ENCODE data around the gene RUNX2.

Gene RUNX2

DNA sequence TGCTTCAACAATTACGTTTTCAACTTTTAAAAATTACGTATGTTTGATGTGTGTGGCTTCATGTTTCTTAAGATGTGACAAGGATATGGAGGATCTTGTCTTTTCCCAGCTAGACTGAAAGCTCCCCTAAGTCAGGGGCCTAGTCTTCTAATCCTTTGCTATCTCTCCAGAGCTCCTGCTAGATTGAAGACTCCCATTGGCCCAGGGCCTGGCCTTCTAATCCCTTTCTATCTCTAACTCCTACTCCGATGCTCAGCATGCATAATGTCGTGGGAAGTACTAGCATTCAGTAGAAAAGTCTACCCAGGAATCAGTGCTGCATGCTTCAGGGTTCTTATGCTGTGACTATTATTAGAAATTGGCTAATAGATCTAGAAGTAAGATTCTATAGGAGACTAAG, 194.4 kb downstream of the RUNX2 start:
- no peak for TF ChIP-seq CTCF (IDR thresholded peaks at IDR 0.05; ENCODE audit: low read depth, low read length)
- DNase-seq (ENCODE audit: extremely low read depth, low read depth), result no peak

GRCh38 chr6:45527210-45527609, 199.1 kb downstream of the RUNX2 start:
- no peak for TF ChIP-seq CTCF (IDR thresholded peaks at IDR 0.05; ENCODE audit: low read depth, low read length)
- no peak for DNase-seq (ENCODE audit: extremely low read depth, low read depth)

DNA sequence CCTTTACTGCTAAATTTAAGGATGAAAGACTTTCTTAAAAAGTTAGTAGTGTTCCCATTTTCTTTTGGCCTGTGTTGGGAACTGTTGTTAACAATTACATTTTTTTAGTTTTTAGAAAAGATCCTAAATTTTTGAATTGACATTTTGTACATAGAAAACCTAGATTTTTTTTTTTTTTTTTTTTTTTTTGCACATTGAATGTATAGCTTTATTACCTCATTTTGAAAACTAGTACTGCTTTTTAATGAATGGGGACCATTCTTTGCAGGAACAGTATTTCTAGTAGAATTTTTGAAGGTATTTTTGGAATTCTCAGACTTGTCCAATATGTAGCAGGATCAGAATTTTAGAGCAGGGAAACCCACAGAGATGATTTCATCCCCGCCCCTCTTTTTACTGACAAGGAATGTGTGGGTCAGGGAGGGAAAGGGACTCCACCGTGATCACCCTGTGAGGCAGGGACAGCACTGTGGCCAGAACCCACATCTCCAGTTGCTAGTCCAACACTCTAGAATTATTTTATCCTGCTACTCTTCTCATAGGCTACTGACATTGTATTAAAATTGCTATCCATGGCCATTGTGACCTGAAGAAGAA, 204.0 kb downstream of the RUNX2 start:
- no peak for TF ChIP-seq CTCF (IDR thresholded peaks at IDR 0.05; ENCODE audit: low read depth, low read length)
- DNase-seq (ENCODE audit: extremely low read depth, low read depth), result no peak

DNA sequence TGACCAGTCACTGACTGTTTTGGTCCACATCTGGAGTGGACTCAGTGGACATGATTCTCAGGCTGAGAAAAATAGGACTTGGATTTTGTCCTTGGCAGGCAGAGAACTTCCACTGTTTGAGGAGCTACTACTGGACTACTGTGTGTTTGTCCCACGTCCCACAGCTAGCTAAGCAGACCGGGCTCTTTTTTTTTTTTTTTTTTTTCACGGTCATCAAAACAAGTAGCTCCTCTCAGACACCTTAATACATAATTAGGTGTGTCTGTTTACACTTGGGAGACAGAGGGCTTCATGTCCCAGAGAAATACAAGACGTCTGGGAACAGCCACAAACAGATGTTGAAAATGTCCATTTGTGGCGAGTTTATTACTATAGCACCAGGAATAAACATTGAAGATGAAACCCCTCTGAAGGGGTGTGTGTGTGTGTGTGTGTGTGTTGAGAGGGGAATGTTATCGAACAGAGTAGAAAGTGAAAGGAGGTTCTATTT, 204.6 kb downstream of the RUNX2 start:
- TF ChIP-seq CTCF (IDR thresholded peaks at IDR 0.05; ENCODE audit: low read depth, low read length), result no peak

GRCh38 chr6:45533386-45533785, 205.3 kb downstream of the RUNX2 start:
- no peak for DNase-seq (ENCODE audit: extremely low read depth, low read depth)
- TF ChIP-seq CTCF (IDR thresholded peaks at IDR 0.05; ENCODE audit: low read depth, low read length), result no peak

More for the DNA sequence above, 204.6 kb downstream of the RUNX2 start:
- DNase-seq (ENCODE audit: extremely low read depth, low read depth), result peak; percentile 27

DNA sequence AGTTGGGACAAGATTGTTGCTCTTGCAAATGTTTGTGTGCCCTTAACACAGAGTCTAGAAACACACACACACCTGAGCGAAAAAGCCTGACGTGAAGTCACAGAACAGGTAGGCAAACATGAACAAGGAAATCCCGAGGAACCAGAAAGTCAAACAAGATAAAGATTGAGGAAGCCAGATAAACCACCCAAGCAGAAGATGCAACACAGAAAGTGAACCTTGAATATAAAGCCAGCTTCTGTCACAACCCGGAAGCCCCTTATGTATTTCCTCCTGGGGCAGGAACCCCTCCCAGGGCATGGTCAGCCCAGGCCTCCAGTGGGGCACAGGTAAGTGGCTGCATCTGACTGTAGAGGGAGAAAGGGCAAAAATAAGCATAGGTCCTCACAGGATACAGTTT, 207.8 kb downstream of the RUNX2 start:
- no peak for TF ChIP-seq CTCF (IDR thresholded peaks at IDR 0.05; ENCODE audit: low read depth, low read length)

GRCh38 chr6:45537539-45537938, 209.4 kb downstream of the RUNX2 start:
- no peak for DNase-seq (ENCODE audit: extremely low read depth, low read depth)
- no peak for TF ChIP-seq CTCF (IDR thresholded peaks at IDR 0.05; ENCODE audit: low read depth, low read length)

More for the DNA sequence above, 207.8 kb downstream of the RUNX2 start:
- no peak for DNase-seq (ENCODE audit: extremely low read depth, low read depth)
